ENCODE results near the gene PLCL1.

- TF ChIP-seq SPI1 (IDR thresholded peaks at IDR 0.05; ENCODE audit: borderline replicate concordance, low read depth) (no peak), POLR2AphosphoS5 (IDR thresholded peaks at IDR 0.05; ENCODE audit: low read depth) (no peak), CTCF (IDR thresholded peaks at IDR 0.05; ENCODE audit: insufficient read depth, low read length) (no peak), REST (IDR thresholded peaks at IDR 0.05; ENCODE audit: insufficient replicate concordance, low read depth) (no peak)
Observed at GRCh38 chr2:197838036-197838435, 33.6 kb downstream of the PLCL1 start.

All from HL-60 (cell line).